ENCODE measurements around the gene PIWIL1.

The PIWIL1 gene

GRCh38 chr12:130342442-130342841, 4.8 kb downstream of the PIWIL1 start:
- H3K79me2 ChIP-seq (ENCODE audit: insufficient read depth, low read length): no peaks in the 10 kb centered on the region
- no peak overlapping the region for H2AFZ ChIP-seq (ENCODE audit: low read length)
- H3K4me1 ChIP-seq (ENCODE audit: insufficient read depth, low read length, severe bottlenecking): no peaks in the 10 kb centered on the region
- H3K9ac ChIP-seq (ENCODE audit: low read length): no peak overlapping the region
- H3K36me3 ChIP-seq (ENCODE audit: insufficient read depth, low read length): no peaks in the 10 kb centered on the region
- H3K9me3 ChIP-seq (ENCODE audit: low read length): no peaks in the 10 kb centered on the region
- H3K27me3 ChIP-seq (ENCODE audit: insufficient read depth, low read length): no peaks in the 10 kb centered on the region
- no peaks in the 10 kb centered on the region for H4K20me1 ChIP-seq (ENCODE audit: insufficient read depth, low read length)
- no peak overlapping the region for H3K27ac ChIP-seq (ENCODE audit: low read depth, low read length, poor library complexity, severe bottlenecking)
- H3K9me2 ChIP-seq (ENCODE audit: low read depth, low read length): no peaks in the 10 kb centered on the region
- no peaks in the 10 kb centered on the region for H3F3A ChIP-seq (ENCODE audit: insufficient read depth, low read length)
- TF ChIP-seq EZH2 (IDR thresholded peaks at IDR 0.05; ENCODE audit: borderline replicate concordance, low read length): no peak
- TF ChIP-seq CTCF (IDR thresholded peaks at IDR 0.05; ENCODE audit: low read length): no peak
- no peak overlapping the region for H3K4me3 ChIP-seq (ENCODE audit: low read depth, low read length, poor library complexity, severe bottlenecking)
- no peak overlapping the region for H3K4me2 ChIP-seq (ENCODE audit: low read length)

DNA sequence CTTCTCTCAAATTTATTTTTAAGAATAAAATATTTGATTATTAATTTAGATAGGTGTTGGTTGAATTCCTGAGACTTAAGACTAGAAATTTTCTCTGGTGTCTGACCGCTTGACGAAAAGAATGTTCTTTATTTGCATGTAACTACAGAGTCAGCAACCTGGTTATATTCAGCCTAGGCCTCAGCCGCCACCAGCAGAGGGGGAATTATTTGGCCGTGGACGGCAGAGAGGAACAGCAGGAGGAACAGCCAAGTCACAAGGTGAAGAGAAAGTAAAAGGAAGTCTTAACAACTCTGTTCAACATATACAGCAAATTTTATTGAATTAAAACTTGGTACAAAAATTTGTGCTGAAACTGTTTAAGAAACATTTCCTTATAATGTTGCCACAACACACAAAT, 5.2 kb downstream of the PIWIL1 start:
- Histone ChIP-seq H3K9me3 (ENCODE audit: low read length) (no peaks in the 10 kb centered on the region), H3K27ac (ENCODE audit: low read depth, low read length, poor library complexity, severe bottlenecking) (no peak overlapping the region), H3K4me1 (ENCODE audit: insufficient read depth, low read length, severe bottlenecking) (no peaks in the 10 kb centered on the region), H3F3A (ENCODE audit: insufficient read depth, low read length) (no peaks in the 10 kb centered on the region), H3K27me3 (ENCODE audit: insufficient read depth, low read length) (no peaks in the 10 kb centered on the region), H2AFZ (ENCODE audit: low read length) (no peak overlapping the region), H3K79me2 (ENCODE audit: insufficient read depth, low read length) (no peaks in the 10 kb centered on the region), H4K20me1 (ENCODE audit: insufficient read depth, low read length) (no peaks in the 10 kb centered on the region), H3K9ac (ENCODE audit: low read length) (no peak overlapping the region), H3K9me2 (ENCODE audit: low read depth, low read length) (no peaks in the 10 kb centered on the region), H3K36me3 (ENCODE audit: insufficient read depth, low read length) (no peaks in the 10 kb centered on the region), H3K4me2 (ENCODE audit: low read length) (no peak overlapping the region), H3K4me3 (ENCODE audit: low read depth, low read length, poor library complexity, severe bottlenecking) (no peak overlapping the region)
- TF ChIP-seq EZH2 (IDR thresholded peaks at IDR 0.05; ENCODE audit: borderline replicate concordance, low read length) (no peak), CTCF (IDR thresholded peaks at IDR 0.05; ENCODE audit: low read length) (no peak)

DNA sequence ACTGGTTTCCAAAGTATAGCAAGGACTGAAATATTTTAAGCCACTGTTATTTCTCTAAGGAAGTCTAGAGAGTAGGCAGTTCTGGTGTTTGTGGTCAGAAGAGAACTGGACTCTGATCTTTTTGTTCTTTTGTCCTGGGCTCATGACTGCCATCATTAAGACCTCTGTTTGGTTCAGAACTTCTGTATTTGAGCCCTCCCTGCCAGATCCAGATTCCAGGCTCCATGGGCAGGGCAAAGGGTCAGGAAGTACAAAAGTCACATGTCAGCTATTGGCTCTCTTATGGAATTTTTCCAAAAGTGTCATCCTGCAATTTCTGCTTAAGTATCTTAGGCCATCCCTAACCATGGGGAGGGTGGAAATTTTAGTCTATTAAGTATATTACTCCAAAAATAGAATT, 6.8 kb downstream of the PIWIL1 start:
- no peaks in the 10 kb centered on the region for H3K79me2 ChIP-seq (ENCODE audit: insufficient read depth, low read length)
- H4K20me1 ChIP-seq (ENCODE audit: insufficient read depth, low read length): no peaks in the 10 kb centered on the region
- H3K27me3 ChIP-seq (ENCODE audit: insufficient read depth, low read length): no peaks in the 10 kb centered on the region
- no peaks in the 10 kb centered on the region for H3K36me3 ChIP-seq (ENCODE audit: insufficient read depth, low read length)
- H2AFZ ChIP-seq (ENCODE audit: low read length): no peak overlapping the region
- H3K4me2 ChIP-seq (ENCODE audit: low read length): no peak overlapping the region
- no peak overlapping the region for H3K9ac ChIP-seq (ENCODE audit: low read length)
- H3K9me3 ChIP-seq (ENCODE audit: low read length): no peaks in the 10 kb centered on the region
- H3F3A ChIP-seq (ENCODE audit: insufficient read depth, low read length): no peaks in the 10 kb centered on the region
- no peaks in the 10 kb centered on the region for H3K4me1 ChIP-seq (ENCODE audit: insufficient read depth, low read length, severe bottlenecking)
- H3K4me3 ChIP-seq (ENCODE audit: low read depth, low read length, poor library complexity, severe bottlenecking): no peak overlapping the region
- TF ChIP-seq EZH2 (IDR thresholded peaks at IDR 0.05; ENCODE audit: borderline replicate concordance, low read length): no peak
- TF ChIP-seq CTCF (IDR thresholded peaks at IDR 0.05; ENCODE audit: low read length): no peak
- H3K9me2 ChIP-seq (ENCODE audit: low read depth, low read length): no peaks in the 10 kb centered on the region
- no peak overlapping the region for H3K27ac ChIP-seq (ENCODE audit: low read depth, low read length, poor library complexity, severe bottlenecking)
